Ramos (cell line): Measurements from ENCODE around the gene HAND2.

Experiments used
- in situ Hi-C: fragments of 300-500 bp; cut with MboI; formaldehyde crosslinking; loops from one replicate; pipeline ENCODE4 v1.14.3; 2022; ENCODE audit warnings: low sequenced_read_pairs; ENCODE audit not compliant: unreplicated experiment

HAND2 gene

GRCh38 chr4:173486714-173487392, 43.2 kb downstream of the HAND2 start:
- in situ Hi-C loops: no loop called here

- in situ Hi-C loops: no loop called here
Observed at GRCh38 chr4:173485164-173485563, 44.9 kb downstream of the HAND2 start.

GRCh38 chr4:173482330-173482931, 47.6 kb downstream of the HAND2 start:
- in situ Hi-C loops: no loop called here

- in situ Hi-C loops: no loop called here
Observed at GRCh38 chr4:173478913-173479283, 51.1 kb downstream of the HAND2 start.

- in situ Hi-C loops: no loop called here
Observed at GRCh38 chr4:173478201-173478912, 51.7 kb downstream of the HAND2 start.

GRCh38 chr4:173477016-173477415, 53.0 kb downstream of the HAND2 start:
- in situ Hi-C loops: no loop called here
